NB4 (cell line): ENCODE results near the gene MRPS31.

Experiments
- CTCF ChIP-seq: IDR thresholded peaks from one replicate; pipeline ENCODE4 v1.5.1; 2012; ENCODE audit warnings: low read depth, low read length
- POLR2A ChIP-seq: IDR thresholded peaks from 2 replicates; pipeline ENCODE4 v1.6.1; 2011; ENCODE audit warnings: mild to moderate bottlenecking; ENCODE audit not compliant: insufficient read length; ENCODE audit errors: extremely low read depth

DNA sequence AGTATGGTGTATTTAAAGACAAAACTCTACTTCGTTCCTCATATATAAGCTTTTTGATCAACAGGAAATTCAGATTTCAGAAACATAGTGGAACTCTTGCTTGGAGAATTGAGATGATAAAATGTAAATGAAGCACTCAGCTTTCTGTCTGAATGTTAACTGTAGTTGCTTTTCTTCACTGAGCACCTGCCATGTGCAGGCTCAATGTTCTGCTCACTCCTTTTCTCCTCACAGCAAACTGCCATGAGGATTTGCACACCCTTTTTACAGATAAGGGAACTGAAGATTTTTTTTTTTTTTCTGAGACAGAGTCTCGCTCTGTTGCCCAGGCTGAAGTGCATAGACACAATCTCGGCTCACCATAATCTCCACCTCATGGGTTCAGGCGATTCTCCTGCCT, 76.6 kb downstream of the MRPS31 start:
- no peak for TF ChIP-seq CTCF
- no peak for TF ChIP-seq POLR2A
